Right lobe of liver (tissue), 6 donors: ENCODE measurements around the gene ADGRF5. TPM values are rescaled to one million over a fixed set of nuclear protein-coding genes. Genes with fewer than 3 reads are reported as not detected.

ENCODE experiments used
- ATAC-seq, 4 donors: fragments of 200-7000 bp; cut with Tn5 transposase; one replicate each; pipeline ENCODE4 v1.9.1; 2020; ENCODE audit warnings: mild to moderate bottlenecking in 4 of 4, moderate library complexity in 4 of 4
- DNase-seq, 3 donors: peaks; one replicate each; pipeline ENCODE4 v3.0.0-alpha.2; 2020
- H3K27ac ChIP-seq, 3 donors: fragments of 200-600 bp; one replicate each; pipeline ENCODE4 v1.8.0; 2022
- H3K27me3 ChIP-seq, 2 donors: fragments of 200-600 bp; one replicate each; pipeline ENCODE4 v1.8.0; 2022
- H3K36me3 ChIP-seq, 4 donors: fragments of 200-600 bp; sonication (generic) in 1 of 4; one replicate each; pipeline versions ENCODE4 v1.5.1 to v1.8.0; 2017 to 2022; ENCODE audit warnings: control low read depth in 1 of 4
- H3K4me1 ChIP-seq, 4 donors: fragments of 200-600 bp; sonication (generic) in 1 of 4; one replicate each; pipeline versions ENCODE4 v1.5.1 to v1.8.0; 2017 to 2022; ENCODE audit warnings: control low read depth in 1 of 4
- H3K4me3 ChIP-seq, 3 donors: fragments of 200-600 bp; one replicate each; pipeline ENCODE4 v1.8.0; 2022
- H3K9me3 ChIP-seq, 4 donors: fragments of 200-600 bp; sonication (generic) in 1 of 4; one replicate each; pipeline versions ENCODE4 v1.5.1 to v1.8.0; 2017 to 2022; ENCODE audit warnings: control low read depth in 1 of 4
- CTCF ChIP-seq, 4 donors: fragments of 200-600 bp in 3 of 4; fragments of 450-650 bp in 1 of 4; IDR thresholded peaks; one replicate each; pipeline versions ENCODE4 v1.5.1 to v1.8.0; 2016 to 2022; ENCODE audit warnings: antibody characterized with exemption in 4 of 4, mild to moderate bottlenecking in 2 of 4
- POLR2A ChIP-seq: fragments of 450-650 bp; IDR thresholded peaks from one replicate; pipeline ENCODE4 v1.6.1; 2017; ENCODE audit warnings: antibody characterized with exemption, mild to moderate bottlenecking
- WGBS: methylation state at CpG from one replicate; pipeline ENCODE4 v1.1.6; 2018; ENCODE audit warnings: low coverage, low lambda C conversion rate; ENCODE audit not compliant: insufficient coverage; ENCODE audit errors: missing lambda C conversion rate; 5-methylcytosine and 5-hydroxymethylcytosine counted together
- intact Hi-C, 2 donors: fragments of 100-400 bp; cut with DNase I; formaldehyde crosslinking; loops; one replicate each; pipeline versions ENCODE4 v1.11.2 to v1.14.1; 2022
- total RNA-seq, 6 experiments: library from RNA; depleted of rRNA in 2 of 6; stranded (reverse); fragments of >200 nt in 2 of 6; fragmentation: NEBNext Ultra II Directional in 3 of 6; extraction: Animal tissue kit (Norgen Biotek cat#: 25700) in 3 of 6; gene quantifications; one replicate each; pipeline versions ENCODE4 v1.1.0 to v1.2.4, GENCODE V29; 2016 to 2023
- donor health status: DM: no; HTN: yes; CAD: no.
- donor health status: DM: no; HTN: no; CAD: no.
- donor health status: DM: no; HTN: no; CAD: no.
- donor health status: DM: no; HTN: yes; CAD: no.
- donor health status: DM: no; HTN: yes; CAD: no.

Gene ADGRF5
- total RNA-seq, 6 experiments from 2014 or later = 6.5 to 14.6 (median 10.7) TPM

- intact Hi-C loops = no loop called here
- Histone ChIP-seq H3K9me3 (no peaks in the 10 kb centered on the region), H3K4me3 (no peak overlapping the region), H3K27ac (no peak overlapping the region), H3K36me3 (no peaks in the 10 kb centered on the region), H3K27me3 (no peaks in the 10 kb centered on the region), H3K4me1 (no peaks in the 10 kb centered on the region)
- WGBS = 64% methylated on average over 5 of the region's 5 CpGs
- no peak for DNase-seq
- TF ChIP-seq CTCF (IDR thresholded peaks at IDR 0.05) (no peak), POLR2A (no peak)
- no peak for ATAC-seq
These were observed 12.0 kb upstream of the ADGRF5 start for GRCh38 chr6:46933751-46934150.

- intact Hi-C loops = no loop called here
- ATAC-seq (no peak), DNase-seq (no peak)
- Histone ChIP-seq H3K9me3 (no peaks in the 10 kb centered on the region), H3K4me3 (no peak overlapping the region), H3K27me3 (no peaks in the 10 kb centered on the region), H3K36me3 (no peaks in the 10 kb centered on the region), H3K4me1 (no peaks in the 10 kb centered on the region), H3K27ac (no peak overlapping the region)
- TF ChIP-seq CTCF (IDR thresholded peaks at IDR 0.05) (no peak), POLR2A (no peak)
- WGBS = 67% methylated on average over 10 of the region's 10 CpGs
These were observed 11.0 kb upstream of the ADGRF5 start for GRCh38 chr6:46932526-46933319.

- TF ChIP-seq POLR2A (no peak), CTCF (IDR thresholded peaks at IDR 0.05) (no peak)
- ATAC-seq (no peak), DNase-seq (no peak)
- no peaks in the 10 kb centered on the region for H3K9me3 ChIP-seq
- H3K4me1 ChIP-seq = no peaks in the 10 kb centered on the region
- no peaks in the 10 kb centered on the region for H3K36me3 ChIP-seq
- no peak overlapping the region for H3K27ac ChIP-seq
- no peaks in the 10 kb centered on the region for H3K27me3 ChIP-seq
- H3K4me3 ChIP-seq = no peak overlapping the region
- WGBS = 58% methylated on average over 2 of the region's 2 CpGs
- intact Hi-C loops = no loop called here
These were observed 9.7 kb upstream of the ADGRF5 start for GRCh38 chr6:46931416-46931815.

- Histone ChIP-seq H3K27me3 (no peaks in the 10 kb centered on the region), H3K9me3 (no peaks in the 10 kb centered on the region), H3K4me1 (no peaks in the 10 kb centered on the region), H3K36me3 (no peaks in the 10 kb centered on the region), H3K27ac (no peak overlapping the region), H3K4me3 (no peak overlapping the region)
- intact Hi-C loops = no loop called here
- 40% methylated on average over 1 of the region's 2 CpGs for WGBS
- DNase-seq = no peak
- ATAC-seq = no peak
- TF ChIP-seq POLR2A (no peak), CTCF (IDR thresholded peaks at IDR 0.05) (no peak)
These were observed 8.6 kb upstream of the ADGRF5 start for GRCh38 chr6:46930331-46930730.
